Measurements from ENCODE around the gene CLTB.
A peak's percentile ranks its signal among the peaks of the same experiment; 100 is the strongest.
"Not testable (repeated sequence)": the region's sequence is repeated elsewhere in the genome, so short reads cannot be mapped to it uniquely, and the experiment has no call there.

The CLTB gene

DNA sequence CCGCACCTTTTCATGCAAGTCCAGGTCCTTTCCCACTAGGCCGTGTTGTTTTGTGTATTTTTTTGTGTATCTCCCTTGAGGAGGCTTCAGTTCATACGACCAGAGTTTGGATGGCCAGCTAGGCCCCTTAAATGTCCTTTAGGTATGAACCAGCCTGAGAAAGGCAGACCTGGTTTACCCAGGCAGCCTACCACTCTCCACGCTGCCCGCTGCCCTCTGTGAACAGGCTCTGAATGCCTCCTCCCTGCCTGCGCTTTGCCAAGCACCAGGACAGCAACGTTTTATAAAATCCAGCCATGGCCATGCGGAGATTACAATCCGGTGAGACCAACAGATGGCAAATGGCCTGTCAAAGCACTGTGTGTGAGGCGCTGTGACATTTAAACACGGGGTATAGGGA, 626 bp upstream of the CLTB start:
- Mint-ChIP-seq H3K4me1 (peaks cover 24 to 34% of the 10 kb centered on the region in 2 donors), H3K36me3 (peaks cover 0 to 3% of the 10 kb centered on the region in 2 donors), H3K27me3 (peaks cover 0 to 7% of the 10 kb centered on the region in 2 donors), H3K4me3 (peak overlapping the region; percentile 72 to 84), H3K27ac (peak overlapping the region; percentile 71), H3K9me3 (peaks cover 2 to 4% of the 10 kb centered on the region in 2 donors)
- ATAC-seq (replicated peaks) (no peak), DNase-seq (no peak)

DNA sequence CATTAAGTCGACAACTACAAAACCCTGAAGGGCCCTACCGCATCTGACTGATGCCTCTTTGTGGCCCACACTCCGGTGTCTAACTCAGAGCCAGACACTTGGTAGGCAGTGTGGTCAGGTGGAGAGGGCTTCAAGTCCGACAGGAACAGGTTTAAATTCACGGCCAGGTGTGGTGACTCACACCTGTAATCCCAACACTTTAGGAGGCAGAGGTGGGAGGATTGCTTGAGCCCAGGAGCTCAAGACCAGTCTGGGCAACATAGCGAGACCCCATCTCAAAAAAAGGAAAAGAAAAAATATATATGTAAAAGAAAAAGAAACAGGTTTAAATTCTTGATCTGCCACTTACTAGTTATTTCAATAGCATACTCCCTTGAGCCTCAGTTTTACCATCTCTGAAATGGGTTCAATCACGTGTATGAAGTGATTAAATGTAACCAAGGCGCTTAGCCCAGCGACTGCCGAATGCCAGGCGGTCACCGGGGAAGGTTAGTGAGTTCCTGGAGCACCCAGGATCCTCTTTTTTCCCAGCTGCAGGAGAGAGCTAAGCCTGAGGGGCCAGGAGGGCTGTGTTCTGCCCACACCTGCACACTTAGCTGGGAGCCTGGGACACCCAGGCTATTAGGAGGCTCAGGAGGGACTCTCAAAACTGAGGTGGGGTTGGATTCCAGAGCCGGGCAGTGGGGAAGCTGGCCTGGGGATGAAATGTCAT, 943 bp downstream of the CLTB start:
- no peaks in the 10 kb centered on the region for H3K9me3 Mint-ChIP-seq
- ATAC-seq (replicated peaks) = peak in 1 of 2 donors; percentile 2
- H3K4me3 Mint-ChIP-seq = peak overlapping the region; percentile 84 to 86
- peak overlapping the region; percentile 59 for H3K27ac Mint-ChIP-seq
- no peaks in the 10 kb centered on the region for H3K27me3 Mint-ChIP-seq
- peaks cover 6 to 12% of the 10 kb centered on the region in 2 donors for H3K36me3 Mint-ChIP-seq
- DNase-seq = no peak
- H3K4me1 Mint-ChIP-seq = peaks cover 33 to 48% of the 10 kb centered on the region in 2 donors

DNA sequence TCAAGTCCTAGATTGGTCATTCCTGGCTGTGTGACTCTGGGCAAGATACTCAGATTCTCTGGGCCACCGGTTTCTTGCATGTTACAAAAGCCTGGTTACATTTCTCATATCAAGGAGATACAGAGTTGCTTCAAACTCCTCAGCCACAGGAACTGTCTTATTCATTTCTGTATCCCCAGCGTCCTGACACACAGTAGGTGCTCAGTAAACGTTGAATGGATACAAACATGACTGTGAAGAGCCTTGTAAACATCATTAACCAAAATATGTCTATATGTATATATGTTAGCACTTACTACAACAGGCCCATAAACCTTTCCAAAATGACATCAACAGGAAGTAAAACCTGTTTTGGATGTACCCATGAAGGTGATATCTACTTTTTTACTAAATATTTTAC, 1.6 kb downstream of the CLTB start:
- DNase-seq (no peak), ATAC-seq (replicated peaks) (no peak)
- Mint-ChIP-seq H3K4me3 (no peak overlapping the region), H3K27ac (peak overlapping the region; percentile 37), H3K4me1 (peaks cover 33 to 48% of the 10 kb centered on the region in 2 donors), H3K27me3 (no peaks in the 10 kb centered on the region), H3K36me3 (peaks cover 11 to 17% of the 10 kb centered on the region in 2 donors), H3K9me3 (no peaks in the 10 kb centered on the region)

DNA sequence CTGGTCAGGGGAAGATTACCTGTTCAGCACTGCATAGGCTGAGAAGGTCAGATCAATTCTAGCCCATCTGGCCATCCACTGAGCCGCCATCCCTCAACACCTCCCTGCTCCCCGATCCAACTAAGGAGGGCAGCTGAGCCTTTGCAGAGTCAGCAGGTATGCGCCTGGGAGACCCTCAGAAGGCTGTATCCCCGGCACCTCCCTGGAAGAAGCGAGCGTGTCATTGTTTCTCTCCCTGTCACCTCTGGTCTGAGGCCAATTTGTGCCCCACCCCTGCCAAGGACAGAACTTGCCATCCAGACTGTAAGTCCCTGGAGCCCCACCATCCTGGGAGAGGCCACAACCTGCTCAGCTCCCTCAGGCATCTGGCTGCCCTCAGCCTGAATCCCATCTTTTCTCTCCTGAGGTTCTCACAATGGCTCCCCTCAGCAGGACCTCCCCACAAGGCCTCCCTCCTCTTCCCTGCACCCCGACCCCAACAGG, 2.6 kb downstream of the CLTB start:
- no peaks in the 10 kb centered on the region for H3K9me3 Mint-ChIP-seq

DNA sequence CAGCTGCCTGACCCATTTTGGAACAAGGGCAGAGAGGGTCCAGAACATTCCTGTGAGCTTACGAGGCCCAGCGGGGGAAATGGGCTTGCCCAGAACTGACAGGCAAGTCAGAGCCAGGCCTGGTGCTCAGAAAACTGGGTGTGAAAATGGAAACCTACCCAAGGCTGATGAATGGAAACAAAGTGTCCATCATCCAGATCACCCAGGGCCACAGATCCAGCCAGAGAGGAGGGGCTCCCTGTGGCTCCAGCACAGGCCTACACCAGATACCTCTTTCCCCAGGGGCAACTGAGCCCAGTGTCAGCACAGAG, 3.1 kb downstream of the CLTB start:
- Mint-ChIP-seq H3K36me3 (peaks cover 11 to 18% of the 10 kb centered on the region in 2 donors), H3K4me1 (peaks cover 33 to 48% of the 10 kb centered on the region in 2 donors), H3K27me3 (no peaks in the 10 kb centered on the region), H3K27ac (no peak overlapping the region), H3K4me3 (no peak overlapping the region), H3K9me3 (no peaks in the 10 kb centered on the region)
- DNase-seq (no peak), ATAC-seq (replicated peaks) (no peak)

More for the DNA sequence above, 2.6 kb downstream of the CLTB start:
- Mint-ChIP-seq H3K27ac (no peak overlapping the region), H3K4me3 (no peak overlapping the region), H3K36me3 (peaks cover 11 to 18% of the 10 kb centered on the region in 2 donors), H3K4me1 (peaks cover 33 to 48% of the 10 kb centered on the region in 2 donors), H3K27me3 (no peaks in the 10 kb centered on the region)
- no peak for DNase-seq
- no peak for ATAC-seq (replicated peaks)

DNA sequence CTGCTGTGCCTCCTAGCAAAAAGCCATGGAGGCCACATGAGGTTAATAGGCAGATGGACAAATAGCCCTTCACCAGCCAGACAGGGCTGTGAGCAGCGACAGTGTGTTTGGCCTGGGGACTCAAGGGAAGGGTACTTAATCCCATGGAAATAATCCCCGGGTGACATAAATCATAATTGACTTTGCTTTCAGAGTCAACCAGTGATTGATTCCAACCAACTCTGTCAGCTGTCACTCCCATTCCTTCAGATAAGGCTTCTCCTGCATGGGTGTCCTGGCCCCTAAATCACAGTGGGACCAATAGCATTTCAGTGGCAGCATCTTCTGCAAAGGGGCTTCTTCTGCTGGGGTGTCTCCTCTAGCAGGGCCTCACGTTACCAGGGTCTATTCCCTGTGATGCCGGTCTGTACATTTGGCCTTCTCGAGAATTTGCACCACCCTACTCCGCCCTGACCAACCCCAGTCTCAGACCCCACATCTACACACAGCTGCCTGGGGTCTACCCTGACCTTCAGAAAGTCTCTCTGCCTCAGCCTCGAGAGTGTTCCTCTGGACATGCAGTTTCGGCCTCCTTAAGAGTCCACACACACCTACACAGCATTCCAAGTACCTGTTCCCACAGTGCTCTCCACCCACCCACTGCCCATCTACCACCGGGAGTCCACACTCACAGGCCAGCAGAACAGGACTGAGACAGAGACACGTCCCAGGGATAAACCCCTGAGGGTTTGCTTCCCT, 3.7 kb downstream of the CLTB start:
- H3K4me1 Mint-ChIP-seq = peaks cover 33 to 48% of the 10 kb centered on the region in 2 donors
- H3K36me3 Mint-ChIP-seq = peaks cover 11 to 18% of the 10 kb centered on the region in 2 donors
- H3K27ac Mint-ChIP-seq = no peak overlapping the region
- H3K27me3 Mint-ChIP-seq = no peaks in the 10 kb centered on the region
- ATAC-seq (replicated peaks) (no peak), DNase-seq (no peak)
- H3K9me3 Mint-ChIP-seq = no peaks in the 10 kb centered on the region
- no peak overlapping the region for H3K4me3 Mint-ChIP-seq

DNA sequence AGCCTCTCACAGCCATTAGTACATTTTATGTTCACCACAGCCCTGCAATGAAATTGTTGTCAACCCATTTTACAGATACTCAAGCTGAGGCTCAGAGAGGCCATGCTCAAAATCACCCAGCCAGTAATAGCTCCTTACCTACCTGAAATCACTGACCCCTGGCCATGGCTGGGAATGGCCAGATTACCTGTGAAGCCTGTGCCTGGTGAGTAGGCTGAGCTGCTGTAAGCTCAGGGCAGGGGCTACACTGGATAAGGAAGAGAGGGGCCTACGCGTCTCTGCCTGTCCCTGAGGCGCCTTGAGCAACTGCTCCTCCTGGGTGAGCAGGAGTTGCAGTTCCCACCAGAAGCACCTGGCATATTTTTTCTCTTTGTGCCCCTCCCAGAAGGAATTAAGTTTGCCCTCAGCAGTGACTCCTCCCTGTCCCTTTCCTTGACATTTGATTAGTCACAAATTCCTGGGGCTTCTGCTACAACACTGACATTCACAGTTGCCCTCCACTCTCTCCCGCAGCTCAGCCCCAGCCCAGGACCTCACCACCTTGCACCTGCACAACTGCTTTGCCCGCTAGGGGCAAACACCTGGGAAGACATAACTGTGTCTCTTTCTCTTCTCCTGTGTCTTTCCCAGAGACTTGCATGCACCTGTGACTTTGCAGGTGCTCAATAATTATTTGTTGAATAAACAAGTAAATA, 5.7 kb downstream of the CLTB start:
- peaks cover 26 to 39% of the 10 kb centered on the region in 2 donors for H3K4me1 Mint-ChIP-seq
- H3K36me3 Mint-ChIP-seq = peaks cover 13 to 31% of the 10 kb centered on the region in 2 donors
- H3K27me3 Mint-ChIP-seq = no peaks in the 10 kb centered on the region
- no peak overlapping the region for H3K27ac Mint-ChIP-seq
- DNase-seq (no peak), ATAC-seq (replicated peaks) (no peak)
- H3K4me3 Mint-ChIP-seq = no peak overlapping the region
- no peaks in the 10 kb centered on the region for H3K9me3 Mint-ChIP-seq

DNA sequence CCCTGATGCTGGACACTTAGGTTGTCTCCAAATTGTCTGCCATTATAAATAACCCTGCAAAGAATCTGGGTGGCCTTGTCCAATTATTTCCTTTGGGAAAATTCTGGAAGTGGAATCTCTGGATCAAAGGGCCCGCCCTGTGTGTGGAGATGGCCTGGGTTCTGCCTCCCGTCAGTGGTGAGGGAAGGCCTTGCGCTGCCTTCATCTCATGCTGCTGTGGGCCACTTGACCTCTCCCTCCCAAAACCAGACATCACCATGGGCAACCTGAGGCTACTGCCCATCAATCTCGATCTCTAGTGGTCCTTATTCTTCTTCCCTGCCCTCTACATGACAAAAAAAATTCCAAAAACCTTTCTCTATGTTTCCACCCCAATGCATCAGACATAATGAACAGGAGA, 6.6 kb downstream of the CLTB start:
- no peak for ATAC-seq (replicated peaks)
- Mint-ChIP-seq H3K9me3 (no peaks in the 10 kb centered on the region), H3K36me3 (peaks cover 13 to 34% of the 10 kb centered on the region in 2 donors), H3K27me3 (no peaks in the 10 kb centered on the region), H3K4me1 (peaks cover 22 to 30% of the 10 kb centered on the region in 2 donors), H3K4me3 (no peak overlapping the region), H3K27ac (no peak overlapping the region)
- DNase-seq = no peak

DNA sequence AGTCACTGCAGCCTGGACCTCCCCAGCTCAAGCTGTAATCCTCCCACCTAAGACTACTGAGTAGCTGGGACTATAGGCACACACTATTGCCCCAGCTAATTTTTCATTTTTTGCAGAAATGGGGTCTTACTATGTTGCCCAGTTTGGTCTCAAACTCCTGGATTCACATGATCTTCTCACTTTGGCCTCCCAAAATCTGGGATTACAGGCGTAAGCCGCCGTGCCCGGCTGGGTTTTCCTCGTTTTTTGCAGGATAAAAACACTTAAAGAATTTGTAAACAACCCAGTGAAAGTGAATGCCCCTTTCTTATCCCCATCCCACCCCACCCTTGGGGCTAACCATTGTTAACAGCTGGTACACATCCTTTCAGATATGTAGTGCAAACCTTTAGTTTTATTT, 7.7 kb downstream of the CLTB start:
- Mint-ChIP-seq H3K27ac (no peak overlapping the region), H3K9me3 (no peaks in the 10 kb centered on the region), H3K27me3 (no peaks in the 10 kb centered on the region), H3K4me3 (no peak overlapping the region), H3K4me1 (peaks cover 17 to 18% of the 10 kb centered on the region in 2 donors), H3K36me3 (peaks cover 13 to 34% of the 10 kb centered on the region in 2 donors)
- no peak for ATAC-seq (replicated peaks)
- DNase-seq = no peak

DNA sequence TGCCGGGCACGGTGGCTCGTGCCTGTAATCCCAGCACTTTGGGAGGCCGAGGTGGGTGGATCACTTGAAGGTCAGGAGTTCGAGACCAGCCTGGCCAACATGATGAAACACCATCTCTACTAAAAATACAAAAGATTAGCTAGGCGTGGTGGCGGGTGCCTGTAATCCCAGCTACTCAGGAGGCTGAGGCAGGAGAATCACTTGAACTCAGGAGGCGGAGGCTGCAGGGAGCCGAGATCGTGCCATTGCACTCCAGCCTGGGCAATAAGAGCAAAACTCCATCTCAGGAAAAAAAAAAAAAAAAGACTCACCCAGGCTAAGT, 8.1 kb downstream of the CLTB start:
- not testable (repeated sequence) for DNase-seq; H3K27me3 Mint-ChIP-seq; H3K9me3 Mint-ChIP-seq; ATAC-seq (replicated peaks); H3K27ac Mint-ChIP-seq; H3K4me3 Mint-ChIP-seq
- Mint-ChIP-seq H3K4me1 (peaks cover 16 to 18% of the 10 kb centered on the region in 2 donors), H3K36me3 (peaks cover 13 to 34% of the 10 kb centered on the region in 2 donors)

DNA sequence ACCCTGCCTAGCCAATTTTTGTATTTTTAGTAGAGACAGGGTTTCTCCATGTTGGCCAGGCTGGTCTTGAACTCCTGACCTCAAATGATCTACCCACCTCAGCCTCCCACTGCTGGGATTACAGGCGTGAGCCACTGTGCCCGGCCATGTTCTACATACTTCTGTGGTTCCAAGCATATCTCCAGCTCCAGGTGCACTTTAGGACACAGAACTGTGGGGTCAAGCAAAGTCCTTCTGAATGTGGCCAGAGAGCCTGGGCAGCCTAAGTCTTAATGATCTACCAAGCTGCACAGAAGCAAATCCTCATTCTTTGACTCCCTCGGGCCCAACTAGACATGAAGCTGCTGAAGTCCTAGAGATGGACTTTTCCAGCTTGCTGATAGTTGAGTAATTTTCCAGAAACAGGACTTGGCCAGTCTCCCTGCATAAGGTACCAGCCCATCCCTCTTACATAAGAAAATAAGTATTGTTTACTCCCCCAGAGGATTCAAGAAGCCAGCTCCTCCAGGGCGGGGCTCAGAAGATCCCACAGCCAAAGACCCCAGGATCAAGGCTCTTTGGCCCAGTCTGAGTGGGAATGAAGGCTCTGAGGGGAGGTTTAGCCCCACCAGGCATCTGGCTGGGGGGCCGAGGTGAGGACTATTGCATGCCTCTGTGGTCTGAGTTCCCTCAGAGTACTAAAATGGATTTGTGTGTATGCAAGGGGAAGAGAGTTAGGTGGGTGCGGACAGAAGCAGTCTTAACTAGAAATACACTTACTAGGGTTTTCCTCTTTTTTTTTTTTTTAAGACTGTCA, 8.7 kb downstream of the CLTB start:
- no peak for DNase-seq
- H3K4me1 Mint-ChIP-seq = peaks cover 12 to 18% of the 10 kb centered on the region in 2 donors
- no peak overlapping the region for H3K4me3 Mint-ChIP-seq
- H3K27ac Mint-ChIP-seq = no peak overlapping the region
- H3K9me3 Mint-ChIP-seq = no peaks in the 10 kb centered on the region
- ATAC-seq (replicated peaks) = no peak
- no peaks in the 10 kb centered on the region for H3K27me3 Mint-ChIP-seq
- peaks cover 13 to 35% of the 10 kb centered on the region in 2 donors for H3K36me3 Mint-ChIP-seq

DNA sequence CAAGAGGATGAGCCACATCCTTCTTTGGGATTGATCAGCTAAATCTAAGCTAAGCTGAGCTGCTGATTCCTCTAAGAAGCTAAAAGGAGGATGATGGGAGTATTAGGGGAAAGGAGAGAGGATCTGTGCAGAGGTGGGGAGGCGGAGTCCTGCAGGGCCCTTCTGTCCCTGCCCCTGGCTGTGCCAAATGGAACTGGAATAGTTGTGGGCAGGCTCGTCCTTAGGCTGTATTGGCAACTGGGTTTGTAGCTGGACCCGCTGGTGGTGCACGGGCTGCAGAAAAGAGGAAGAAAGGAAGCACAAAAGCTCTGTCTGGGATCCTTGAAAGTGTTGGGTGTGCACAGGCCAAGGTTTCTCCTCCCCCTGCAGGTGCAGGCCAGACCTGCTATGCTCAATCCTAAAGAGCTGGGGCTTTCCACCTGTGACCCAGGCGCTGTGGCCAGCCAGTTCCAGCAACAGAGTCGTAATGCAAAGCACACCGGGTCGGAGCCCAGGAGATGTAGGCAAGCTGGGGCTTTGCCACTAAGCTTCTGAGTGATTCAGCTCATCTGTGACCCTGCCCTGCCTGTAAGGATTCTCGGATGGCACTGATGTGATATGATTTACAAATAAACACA, 9.8 kb downstream of the CLTB start:
- Mint-ChIP-seq H3K36me3 (peaks cover 15 to 37% of the 10 kb centered on the region in 2 donors), H3K4me1 (peaks cover 10% of the 10 kb centered on the region in 2 donors), H3K4me3 (no peak overlapping the region), H3K27ac (no peak overlapping the region), H3K9me3 (no peaks in the 10 kb centered on the region), H3K27me3 (no peaks in the 10 kb centered on the region)
- ATAC-seq (replicated peaks) (no peak), DNase-seq (no peak)

DNA sequence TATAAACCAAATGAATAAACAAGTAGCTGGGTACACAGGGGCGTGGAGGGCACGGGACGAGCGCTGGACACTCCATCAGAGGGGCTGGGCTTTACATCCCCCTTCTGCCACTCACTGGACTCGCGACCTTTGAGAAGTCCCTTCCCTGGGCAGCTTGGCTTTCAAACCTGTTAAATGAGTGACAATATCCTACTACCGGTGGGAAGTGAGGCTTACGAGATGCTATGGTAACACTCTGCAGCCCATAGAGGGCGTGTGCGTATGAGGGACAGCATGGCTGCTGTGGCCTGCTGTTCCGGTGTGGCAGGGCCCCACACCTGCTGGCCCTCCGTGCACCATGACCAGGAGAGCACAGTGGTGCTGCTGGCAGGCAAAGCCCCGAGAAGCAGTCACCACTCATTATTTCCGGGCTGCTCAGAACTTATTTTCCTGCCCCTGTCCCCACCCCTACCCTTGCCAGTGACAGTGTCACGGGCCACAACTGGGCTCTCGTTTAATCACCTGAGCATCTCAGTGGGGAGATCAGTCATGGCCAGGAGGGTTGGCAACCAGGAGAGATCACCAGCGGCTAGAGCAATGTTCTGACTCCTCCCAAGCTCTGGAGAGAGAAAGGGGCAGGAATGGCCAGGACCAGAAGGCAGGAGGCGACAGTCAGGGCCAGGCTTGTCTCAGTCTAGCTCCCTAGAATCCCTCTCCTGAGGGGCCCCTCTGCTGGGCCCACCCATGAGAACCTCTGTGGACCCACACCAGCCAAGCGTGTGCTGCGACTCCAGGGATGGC, 10.5 kb downstream of the CLTB start:
- H3K4me3 Mint-ChIP-seq = no peak overlapping the region
- H3K4me1 Mint-ChIP-seq = peaks cover 3% of the 10 kb centered on the region in 2 donors
- peaks cover 15 to 35% of the 10 kb centered on the region in 2 donors for H3K36me3 Mint-ChIP-seq
- no peaks in the 10 kb centered on the region for H3K27me3 Mint-ChIP-seq
- H3K27ac Mint-ChIP-seq = no peak overlapping the region
- ATAC-seq (replicated peaks) = no peak
- H3K9me3 Mint-ChIP-seq = no peaks in the 10 kb centered on the region
- DNase-seq = no peak

Measured in stimulated activated naive B cell treated with anti-CD40 and anti-IgM and Interleukin-4, amounts not matched to agents 10 μg/mL and 1 μg/mL and 100 μg/mL, for 72 hours (primary cell).